SU-DHL-6 (cell line): ENCODE results near the gene FRMPD1.

ENCODE experiments used
- H2AFZ ChIP-seq: fragments of 200-600 bp; sonication (generic); 2 replicates; pipeline ENCODE4 v1.6.1; 2014; ENCODE audit warnings: low read depth, mild to moderate bottlenecking, moderate library complexity, mixed read lengths, antibody characterized with exemption, low read length; ENCODE audit not compliant: severe bottlenecking
- H3F3A ChIP-seq: fragments of 200-600 bp; shearing (Covaris generic); 2 replicates; pipeline ENCODE4 v1.6.0; 2016; ENCODE audit warnings: antibody characterized with exemption, mild to moderate bottlenecking; ENCODE audit not compliant: insufficient read depth
- H3K27ac ChIP-seq: fragments of 200-600 bp; sonication (generic); 2 replicates; pipeline ENCODE4 v1.5.1; 2016; ENCODE audit warnings: low read depth, mild to moderate bottlenecking, low read length, moderate library complexity, mixed read lengths
- H3K27me3 ChIP-seq: fragments of 200-600 bp; sonication (generic), shearing (Covaris generic); 2 replicates; pipeline ENCODE4 v1.6.0; 2014; ENCODE audit warnings: mild to moderate bottlenecking, low read length
- H3K36me3 ChIP-seq: fragments of 200-600 bp; sonication (generic); 2 replicates; pipeline ENCODE4 v1.6.1; 2014; ENCODE audit warnings: mild to moderate bottlenecking, low read length, mixed read lengths
- H3K4me2 ChIP-seq: fragments of 300-600, 200-600 bp; shearing (Covaris generic), sonication (generic); 2 replicates; pipeline ENCODE4 v1.6.0; 2014; ENCODE audit warnings: low read length, low read depth, mild to moderate bottlenecking; ENCODE audit not compliant: poor library complexity, severe bottlenecking
- H3K4me3 ChIP-seq: fragments of 200-600 bp; sonication (generic); 2 replicates; pipeline ENCODE4 v1.5.1; 2014; ENCODE audit warnings: antibody characterized with exemption, low read length, mild to moderate bottlenecking, mixed read lengths; ENCODE audit not compliant: insufficient read depth, poor library complexity, severe bottlenecking
- H3K79me2 ChIP-seq: fragments of 200-600 bp; sonication (generic); 2 replicates; pipeline ENCODE4 v1.6.1; 2014; ENCODE audit warnings: mild to moderate bottlenecking, low read length, moderate library complexity; ENCODE audit not compliant: insufficient read depth
- H3K9ac ChIP-seq: fragments of 200-600 bp; sonication (generic); 2 replicates; pipeline ENCODE4 v1.7.0; 2014; ENCODE audit warnings: mild to moderate bottlenecking, low read length
- H3K9me2 ChIP-seq: fragments of 200-600 bp; sonication (generic); replicated peaks from 2 replicates; pipeline ENCODE4 v1.6.1; 2014; ENCODE audit warnings: low read length; ENCODE audit not compliant: insufficient read depth
- H3K9me3 ChIP-seq: fragments of 200-600 bp; sonication (generic); 2 replicates; pipeline ENCODE4 v1.6.1; 2014; ENCODE audit warnings: low read length, mixed read lengths; ENCODE audit not compliant: insufficient read depth
- H4K20me1 ChIP-seq: fragments of 200-600 bp; sonication (generic); 2 replicates; pipeline ENCODE4 v1.6.1; 2014; ENCODE audit warnings: low read depth, mild to moderate bottlenecking, antibody characterized with exemption, low read length, moderate library complexity, mixed read lengths
- EZH2phosphoT487 ChIP-seq: fragments of 200-600 bp; sonication (generic), shearing (Covaris generic); conservative IDR thresholded peaks from 2 replicates; pipeline ENCODE4 v1.6.1; 2018; ENCODE audit warnings: mild to moderate bottlenecking, antibody characterized with exemption, low read length, moderate library complexity, mixed read lengths
- TF ChIP-seq, protein P1 (sequence below): fragments of 200-600 bp; sonication (generic); IDR thresholded peaks from one replicate; pipeline ENCODE4 v1.5.1; 2017; ENCODE audit warnings: antibody characterized with exemption, mild to moderate bottlenecking, low read length, moderate library complexity; ENCODE audit not compliant: insufficient read depth, poor library complexity, severe bottlenecking

The FRMPD1 gene

DNA sequence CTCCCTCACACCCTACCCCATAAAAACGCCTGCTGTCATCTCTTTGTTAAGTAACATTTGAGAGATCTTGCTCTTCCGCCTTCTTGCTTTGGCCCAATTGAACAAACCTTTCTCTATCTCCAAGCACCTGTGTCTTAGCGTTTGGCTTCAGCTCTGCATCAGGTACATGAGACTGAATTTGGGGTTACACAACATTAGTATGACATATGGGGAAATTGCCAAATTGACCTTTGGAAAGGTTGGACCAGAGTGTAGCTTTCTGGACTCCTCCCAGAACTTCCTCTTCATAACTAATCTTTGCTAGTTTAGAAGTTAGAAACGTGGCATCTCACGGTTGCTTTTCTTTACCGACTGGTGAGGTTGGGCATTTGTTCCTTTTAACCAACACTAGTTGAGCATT, 137.6 kb downstream of the FRMPD1 start:
- Histone ChIP-seq H3K9me2 (no peaks in the 10 kb centered on the region), H2AFZ (no peak overlapping the region), H3F3A (0 out of 2 replicates have a peak, but pooled peaks cover 4% of the 10 kb centered on the region), H3K27ac (no peak overlapping the region), H4K20me1 (no peaks in the 10 kb centered on the region), H3K9me3 (no peaks in the 10 kb centered on the region), H3K4me2 (no peak overlapping the region), H3K4me3 (no peak overlapping the region), H3K9ac (no peak overlapping the region), H3K36me3 (peaks cover under 1% of the 10 kb centered on the region; the same call in 1 of the 2 replicates), H3K79me2 (peaks cover 15% of the 10 kb centered on the region), H3K27me3 (no peaks in the 10 kb centered on the region)
- no peak for TF ChIP-seq EZH2phosphoT487
- TF ChIP-seq, protein P1, sequence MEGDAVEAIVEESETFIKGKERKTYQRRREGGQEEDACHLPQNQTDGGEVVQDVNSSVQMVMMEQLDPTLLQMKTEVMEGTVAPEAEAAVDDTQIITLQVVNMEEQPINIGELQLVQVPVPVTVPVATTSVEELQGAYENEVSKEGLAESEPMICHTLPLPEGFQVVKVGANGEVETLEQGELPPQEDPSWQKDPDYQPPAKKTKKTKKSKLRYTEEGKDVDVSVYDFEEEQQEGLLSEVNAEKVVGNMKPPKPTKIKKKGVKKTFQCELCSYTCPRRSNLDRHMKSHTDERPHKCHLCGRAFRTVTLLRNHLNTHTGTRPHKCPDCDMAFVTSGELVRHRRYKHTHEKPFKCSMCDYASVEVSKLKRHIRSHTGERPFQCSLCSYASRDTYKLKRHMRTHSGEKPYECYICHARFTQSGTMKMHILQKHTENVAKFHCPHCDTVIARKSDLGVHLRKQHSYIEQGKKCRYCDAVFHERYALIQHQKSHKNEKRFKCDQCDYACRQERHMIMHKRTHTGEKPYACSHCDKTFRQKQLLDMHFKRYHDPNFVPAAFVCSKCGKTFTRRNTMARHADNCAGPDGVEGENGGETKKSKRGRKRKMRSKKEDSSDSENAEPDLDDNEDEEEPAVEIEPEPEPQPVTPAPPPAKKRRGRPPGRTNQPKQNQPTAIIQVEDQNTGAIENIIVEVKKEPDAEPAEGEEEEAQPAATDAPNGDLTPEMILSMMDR, result no peak

DNA sequence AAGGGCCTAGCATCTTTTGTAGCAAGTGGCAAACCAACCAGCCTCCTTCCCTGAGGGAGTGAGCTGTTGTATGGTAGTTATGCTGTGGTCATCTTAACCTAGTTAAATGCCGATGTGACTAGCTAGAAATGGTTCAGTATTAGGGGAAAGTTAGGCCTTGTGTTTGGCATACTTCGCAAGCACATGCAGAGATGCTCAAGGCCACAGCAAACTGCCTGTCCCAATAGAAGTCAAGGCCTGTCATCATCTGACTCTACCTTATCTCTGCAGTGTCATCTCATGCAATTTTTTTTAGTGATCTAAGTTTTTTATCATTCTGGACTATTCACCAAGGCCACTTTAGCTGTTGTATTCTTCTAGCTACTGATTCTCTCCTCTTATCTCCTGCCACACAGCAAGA, 139.3 kb downstream of the FRMPD1 start:
- H3K9me2 ChIP-seq, result no peaks in the 10 kb centered on the region
- no peaks in the 10 kb centered on the region for H3K27me3 ChIP-seq

DNA sequence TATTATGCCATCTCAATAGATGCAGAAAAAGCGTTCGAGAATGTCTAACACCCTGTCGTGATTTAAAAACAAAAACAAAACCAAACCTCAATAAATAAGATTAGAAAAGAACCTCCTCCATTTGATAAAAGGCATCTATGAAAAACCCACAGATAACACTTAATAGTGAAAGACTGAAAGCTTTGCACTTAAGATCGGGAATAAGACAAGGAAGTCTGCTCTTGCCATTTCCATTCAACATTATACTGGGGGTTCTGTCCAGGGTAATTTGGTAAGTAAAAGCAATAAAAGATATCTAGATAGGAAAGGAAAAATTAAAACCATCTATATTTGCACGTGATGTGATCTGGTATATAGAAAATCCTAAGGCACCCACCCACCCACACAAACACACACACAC, 141.4 kb downstream of the FRMPD1 start:
- Histone ChIP-seq H3K36me3 (no peaks in the 10 kb centered on the region), H3K4me2 (no peak overlapping the region), H3K9me2 (no peaks in the 10 kb centered on the region), H4K20me1 (no peaks in the 10 kb centered on the region), H3K9me3 (no peaks in the 10 kb centered on the region), H3K4me3 (no peak overlapping the region), H2AFZ (no peak overlapping the region), H3K79me2 (no peaks in the 10 kb centered on the region), H3F3A (no peaks in the 10 kb centered on the region), H3K9ac (no peak overlapping the region), H3K27me3 (no peaks in the 10 kb centered on the region), H3K27ac (no peak overlapping the region)
- TF ChIP-seq EZH2phosphoT487, result no peak
- TF ChIP-seq, protein P1, result no peak

More for the DNA sequence above, 139.3 kb downstream of the FRMPD1 start:
- Histone ChIP-seq H3K27ac (no peak overlapping the region), H3K36me3 (no peaks in the 10 kb centered on the region), H3F3A (0 out of 2 replicates have a peak, but pooled peaks cover 4% of the 10 kb centered on the region), H3K4me2 (no peak overlapping the region), H3K9ac (no peak overlapping the region), H3K4me3 (no peak overlapping the region), H3K79me2 (no peaks in the 10 kb centered on the region), H2AFZ (no peak overlapping the region), H4K20me1 (no peaks in the 10 kb centered on the region), H3K9me3 (no peaks in the 10 kb centered on the region)
- no peak for TF ChIP-seq EZH2phosphoT487
- TF ChIP-seq, protein P1, result no peak
